Measurements from ENCODE around the gene HNRNPL.

Gene HNRNPL

GRCh38 chr19:38848299-38849146 lies 1.3 kb downstream of the HNRNPL start:
- peak overlapping the region; percentile 55 for H3K4me3 ChIP-seq (ENCODE audit: low read depth, low read length)
- TF ChIP-seq CTCF (IDR thresholded peaks at IDR 0.05; ENCODE audit: low read depth, low read length, missing control alignments) = no peak
- no peak for DNase-seq (ENCODE audit: low read depth)

DNA sequence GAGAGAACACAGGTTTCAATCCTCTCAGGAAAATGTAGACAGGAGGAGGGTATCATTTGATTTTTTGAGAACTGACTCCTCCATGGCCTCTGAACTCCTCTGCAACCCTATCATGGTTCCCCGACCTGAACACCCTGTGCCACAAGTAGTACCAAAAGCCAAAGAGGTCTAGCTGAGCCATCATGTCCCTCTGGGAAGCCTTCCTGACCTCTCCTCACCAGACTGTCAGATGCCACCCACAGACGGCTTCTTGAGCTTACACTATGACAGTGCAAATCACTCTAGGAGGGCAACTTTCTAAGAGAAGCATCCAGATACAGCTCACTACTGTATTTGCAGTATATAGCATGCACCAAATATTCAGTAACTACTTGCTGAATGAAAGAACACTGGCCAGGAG lies 3.7 kb downstream of the HNRNPL start:
- no peak overlapping the region for H3K4me3 ChIP-seq (ENCODE audit: low read depth, low read length)
- TF ChIP-seq CTCF (IDR thresholded peaks at IDR 0.05; ENCODE audit: low read depth, low read length, missing control alignments) = no peak
- no peak for DNase-seq (ENCODE audit: low read depth)

DNA sequence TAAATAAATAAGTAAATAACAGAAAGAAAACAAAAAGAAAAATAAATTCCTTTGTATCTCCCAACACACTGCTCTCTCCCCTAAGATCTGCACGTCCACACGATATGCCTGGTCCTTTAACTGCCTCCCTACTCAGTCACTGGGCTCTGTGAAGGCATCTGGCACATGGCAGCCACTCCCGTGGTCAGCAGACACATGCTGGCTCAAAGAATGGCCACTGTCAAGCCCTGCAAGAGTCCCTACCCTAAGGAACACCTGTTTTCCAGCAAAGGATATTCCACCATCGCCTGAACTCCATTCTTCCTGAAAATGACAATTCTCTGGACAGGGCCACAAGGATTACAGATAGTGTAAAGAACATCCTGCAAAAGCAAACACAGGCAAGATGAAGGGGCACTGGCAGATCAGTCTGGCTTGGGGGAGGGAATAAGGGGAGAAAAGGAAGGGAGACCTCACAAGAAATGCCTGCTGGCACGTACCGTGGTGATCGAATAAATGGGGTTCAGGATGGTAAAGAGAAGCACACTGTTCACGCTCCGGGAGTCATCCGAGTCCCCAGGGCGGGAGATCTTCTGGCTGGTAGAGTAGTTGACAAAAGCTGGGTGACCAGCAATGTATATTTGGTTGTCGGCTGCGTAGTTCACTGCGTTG lies 4.3 kb downstream of the HNRNPL start:
- TF ChIP-seq CTCF (IDR thresholded peaks at IDR 0.05; ENCODE audit: low read depth, low read length, missing control alignments) = no peak
- no peak overlapping the region for H3K4me3 ChIP-seq (ENCODE audit: low read depth, low read length)
- DNase-seq (ENCODE audit: low read depth) = no peak

- TF ChIP-seq CTCF (IDR thresholded peaks at IDR 0.05; ENCODE audit: low read depth, low read length, missing control alignments) = no peak
Observed at GRCh38 chr19:38844093-38844686, 5.6 kb downstream of the HNRNPL start.

DNA sequence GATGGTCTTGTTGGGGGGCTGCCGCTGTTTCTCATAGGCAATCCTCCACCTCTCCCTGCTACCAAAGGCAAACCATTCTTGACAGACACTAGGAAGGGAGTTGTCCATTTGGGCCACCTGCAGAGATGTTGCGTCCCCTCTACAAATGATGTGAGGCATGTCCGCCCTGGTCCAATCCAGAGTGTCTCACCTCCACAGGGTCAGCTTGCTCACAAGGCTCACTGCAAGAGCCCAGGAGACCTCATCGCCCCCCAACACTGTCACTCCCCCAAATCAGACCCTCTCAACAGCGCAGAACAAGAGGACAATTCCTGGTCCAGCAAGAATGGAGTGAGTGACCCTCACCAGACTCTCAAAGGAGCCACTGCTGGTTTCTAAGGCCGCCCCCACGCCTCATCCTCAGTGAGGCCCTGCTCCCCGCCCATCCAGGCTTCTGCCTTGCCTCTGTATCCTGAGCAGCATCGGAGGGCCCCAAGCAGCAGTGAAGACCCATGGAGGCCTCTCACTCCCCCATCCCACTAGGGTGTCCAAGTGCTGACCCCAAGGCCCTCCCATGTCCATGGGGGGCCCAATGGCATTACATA lies 6.5 kb downstream of the HNRNPL start:
- no peak for DNase-seq (ENCODE audit: low read depth)

More at GRCh38 chr19:38844093-38844686, 5.6 kb downstream of the HNRNPL start:
- no peak overlapping the region for H3K4me3 ChIP-seq (ENCODE audit: low read depth, low read length)
- DNase-seq (ENCODE audit: low read depth) = no peak

More for the DNA sequence above, 6.5 kb downstream of the HNRNPL start:
- no peak for TF ChIP-seq CTCF (IDR thresholded peaks at IDR 0.05; ENCODE audit: low read depth, low read length, missing control alignments)
- no peak overlapping the region for H3K4me3 ChIP-seq (ENCODE audit: low read depth, low read length)

All from GM12864 (cell line).